ENCODE measurements around the gene OASL.

The OASL gene

GRCh38 chr12:121030576-121031212 lies 8.4 kb downstream of the OASL start:
- no peak for TF ChIP-seq CTCF (IDR thresholded peaks at IDR 0.05; ENCODE audit: unreplicated experiment in 3 of 3)
- Mint-ChIP-seq H3K36me3 (ENCODE audit: low read depth) (no peaks in the 10 kb centered on the region), H3K4me3 (no peak overlapping the region), H3K9me3 (no peaks in the 10 kb centered on the region), H3K27ac (no peak overlapping the region), H3K4me1 (peaks cover 8% of the 10 kb centered on the region), H3K27me3 (ENCODE audit: low read depth) (peaks cover 9% of the 10 kb centered on the region)

GRCh38 chr12:121026274-121027045 lies 12.6 kb downstream of the OASL start:
- H3K27me3 Mint-ChIP-seq (ENCODE audit: low read depth) = peaks cover 8% of the 10 kb centered on the region
- no peak overlapping the region for H3K4me3 Mint-ChIP-seq
- H3K36me3 Mint-ChIP-seq (ENCODE audit: low read depth) = no peaks in the 10 kb centered on the region
- H3K9me3 Mint-ChIP-seq = no peaks in the 10 kb centered on the region
- no peak overlapping the region for H3K27ac Mint-ChIP-seq
- H3K4me1 Mint-ChIP-seq = no peaks in the 10 kb centered on the region
- TF ChIP-seq CTCF (IDR thresholded peaks at IDR 0.05; ENCODE audit: unreplicated experiment in 3 of 3) = no peak

- no peak for TF ChIP-seq CTCF (IDR thresholded peaks at IDR 0.05; ENCODE audit: unreplicated experiment in 3 of 3)
- Mint-ChIP-seq H3K9me3 (no peaks in the 10 kb centered on the region), H3K4me3 (no peak overlapping the region), H3K4me1 (no peaks in the 10 kb centered on the region), H3K27ac (no peak overlapping the region), H3K36me3 (ENCODE audit: low read depth) (no peaks in the 10 kb centered on the region), H3K27me3 (ENCODE audit: low read depth) (peaks cover 4% of the 10 kb centered on the region)
These were observed 13.4 kb downstream of the OASL start for GRCh38 chr12:121025442-121026226.

GRCh38 chr12:121023799-121024198 lies 15.2 kb downstream of the OASL start:
- Mint-ChIP-seq H3K27ac (no peak overlapping the region), H3K4me1 (no peaks in the 10 kb centered on the region), H3K36me3 (ENCODE audit: low read depth) (no peaks in the 10 kb centered on the region), H3K9me3 (no peaks in the 10 kb centered on the region), H3K27me3 (ENCODE audit: low read depth) (peaks cover 4% of the 10 kb centered on the region), H3K4me3 (no peak overlapping the region)
- no peak for TF ChIP-seq CTCF (IDR thresholded peaks at IDR 0.05; ENCODE audit: unreplicated experiment in 3 of 3)

GRCh38 chr12:121022713-121023112 lies 16.3 kb downstream of the OASL start:
- Mint-ChIP-seq H3K9me3 (no peaks in the 10 kb centered on the region), H3K36me3 (ENCODE audit: low read depth) (no peaks in the 10 kb centered on the region), H3K4me3 (no peak overlapping the region), H3K4me1 (no peaks in the 10 kb centered on the region), H3K27me3 (ENCODE audit: low read depth) (no peaks in the 10 kb centered on the region), H3K27ac (no peak overlapping the region)
- TF ChIP-seq CTCF (IDR thresholded peaks at IDR 0.05; ENCODE audit: unreplicated experiment in 3 of 3) = no peak
